ENCODE results near the gene SLC14A1. TPM values are rescaled to one million over a fixed set of nuclear protein-coding genes. Genes with fewer than 3 reads are reported as not detected.

Gene SLC14A1
- total RNA-seq, 6 experiments from 2014 or later: 0.24 to 1.3 (median 0.73) TPM

DNA sequence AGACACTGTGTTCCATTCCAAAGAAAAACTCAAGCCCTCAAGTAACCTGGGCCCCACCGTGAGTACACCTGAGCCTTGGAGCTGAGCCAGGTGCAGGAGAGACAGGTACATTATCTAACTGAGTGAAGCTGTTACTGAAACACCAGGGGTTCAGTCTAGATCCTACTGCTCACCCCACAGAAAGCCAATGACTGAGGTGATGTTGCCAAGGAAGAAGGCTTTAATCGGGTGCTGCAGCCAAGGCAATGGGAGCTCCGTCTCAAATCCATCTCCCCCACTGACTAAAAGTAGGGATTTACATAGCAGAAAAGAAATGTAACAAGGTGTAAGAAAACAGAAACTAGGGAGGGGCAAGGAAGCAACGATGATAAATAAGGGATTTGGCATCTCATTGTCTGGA lies 15.2 kb upstream of the SLC14A1 start:
- H3K4me3 Mint-ChIP-seq: no peak overlapping the region
- no peaks in the 10 kb centered on the region; the same call in 1 of the 2 replicates for H3K4me1 Mint-ChIP-seq (ENCODE audit: low read depth)
- TF ChIP-seq, protein P1, sequence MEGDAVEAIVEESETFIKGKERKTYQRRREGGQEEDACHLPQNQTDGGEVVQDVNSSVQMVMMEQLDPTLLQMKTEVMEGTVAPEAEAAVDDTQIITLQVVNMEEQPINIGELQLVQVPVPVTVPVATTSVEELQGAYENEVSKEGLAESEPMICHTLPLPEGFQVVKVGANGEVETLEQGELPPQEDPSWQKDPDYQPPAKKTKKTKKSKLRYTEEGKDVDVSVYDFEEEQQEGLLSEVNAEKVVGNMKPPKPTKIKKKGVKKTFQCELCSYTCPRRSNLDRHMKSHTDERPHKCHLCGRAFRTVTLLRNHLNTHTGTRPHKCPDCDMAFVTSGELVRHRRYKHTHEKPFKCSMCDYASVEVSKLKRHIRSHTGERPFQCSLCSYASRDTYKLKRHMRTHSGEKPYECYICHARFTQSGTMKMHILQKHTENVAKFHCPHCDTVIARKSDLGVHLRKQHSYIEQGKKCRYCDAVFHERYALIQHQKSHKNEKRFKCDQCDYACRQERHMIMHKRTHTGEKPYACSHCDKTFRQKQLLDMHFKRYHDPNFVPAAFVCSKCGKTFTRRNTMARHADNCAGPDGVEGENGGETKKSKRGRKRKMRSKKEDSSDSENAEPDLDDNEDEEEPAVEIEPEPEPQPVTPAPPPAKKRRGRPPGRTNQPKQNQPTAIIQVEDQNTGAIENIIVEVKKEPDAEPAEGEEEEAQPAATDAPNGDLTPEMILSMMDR (IDR thresholded peaks at IDR 0.05): no peak
- no peak overlapping the region for H3K27ac Mint-ChIP-seq
- H3K36me3 Mint-ChIP-seq (ENCODE audit: low read depth): peaks cover 18% of the 10 kb centered on the region
- peaks cover 15% of the 10 kb centered on the region for H3K9me3 Mint-ChIP-seq
- no peak for DNase-seq
- peaks cover 6% of the 10 kb centered on the region; the same call in 1 of the 2 replicates for H3K27me3 Mint-ChIP-seq (ENCODE audit: insufficient read depth)

DNA sequence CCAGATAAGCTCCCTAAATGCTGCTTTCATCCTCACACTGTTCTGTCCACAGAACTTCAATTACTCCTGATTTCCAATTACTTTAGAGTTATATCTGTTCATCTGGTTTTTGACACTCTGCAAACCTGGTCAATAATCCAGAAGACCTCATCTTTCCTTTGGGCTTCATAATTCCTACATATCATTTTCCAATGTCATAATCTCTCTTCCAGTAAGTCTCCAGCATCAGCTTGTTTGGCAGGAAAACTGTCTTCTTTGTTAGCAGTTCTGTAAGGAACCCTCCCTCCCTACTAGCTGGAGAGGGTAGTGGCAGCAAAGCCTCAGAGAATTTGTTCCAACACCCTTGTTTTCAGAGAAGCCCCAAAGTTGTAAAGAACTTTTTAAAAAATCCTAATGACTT lies 11.9 kb upstream of the SLC14A1 start:
- Mint-ChIP-seq H3K27me3 (ENCODE audit: insufficient read depth) (peaks cover 5% of the 10 kb centered on the region; the same call in 1 of the 2 replicates), H3K36me3 (ENCODE audit: low read depth) (peaks cover 12% of the 10 kb centered on the region), H3K9me3 (peaks cover 9% of the 10 kb centered on the region; the same call in 1 of the 2 replicates), H3K4me1 (ENCODE audit: low read depth) (peaks cover 8% of the 10 kb centered on the region; the same call in 1 of the 2 replicates), H3K4me3 (no peak overlapping the region), H3K27ac (no peak overlapping the region)
- DNase-seq: no peak
- TF ChIP-seq, protein P1 (IDR thresholded peaks at IDR 0.05): no peak

DNA sequence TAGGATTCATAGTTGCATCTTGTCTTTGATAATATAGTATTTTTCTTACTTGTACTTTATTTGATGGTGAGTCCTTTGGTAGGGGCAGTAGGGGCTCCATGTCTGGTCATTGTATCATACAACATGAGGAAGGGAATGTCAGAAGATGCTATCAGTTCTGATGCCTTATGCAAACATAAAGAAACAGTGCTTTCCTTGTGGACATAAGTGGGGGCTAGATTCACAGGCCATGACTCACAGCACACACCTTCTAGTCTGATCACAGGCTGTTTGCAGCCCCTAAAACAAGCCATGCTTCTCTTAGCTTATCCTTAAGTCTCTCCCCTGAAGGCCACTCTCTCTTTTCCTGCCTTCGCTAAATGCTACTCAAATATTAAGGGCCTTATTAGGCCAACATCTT lies 10.7 kb upstream of the SLC14A1 start:
- Mint-ChIP-seq H3K9me3 (peaks cover 9% of the 10 kb centered on the region; the same call in 1 of the 2 replicates), H3K27me3 (ENCODE audit: insufficient read depth) (peaks cover 5% of the 10 kb centered on the region; the same call in 1 of the 2 replicates), H3K4me1 (ENCODE audit: low read depth) (peaks cover 8% of the 10 kb centered on the region), H3K4me3 (no peak overlapping the region), H3K27ac (no peak overlapping the region), H3K36me3 (ENCODE audit: low read depth) (peaks cover 12% of the 10 kb centered on the region)
- DNase-seq: no peak
- TF ChIP-seq, protein P1 (IDR thresholded peaks at IDR 0.05): no peak

DNA sequence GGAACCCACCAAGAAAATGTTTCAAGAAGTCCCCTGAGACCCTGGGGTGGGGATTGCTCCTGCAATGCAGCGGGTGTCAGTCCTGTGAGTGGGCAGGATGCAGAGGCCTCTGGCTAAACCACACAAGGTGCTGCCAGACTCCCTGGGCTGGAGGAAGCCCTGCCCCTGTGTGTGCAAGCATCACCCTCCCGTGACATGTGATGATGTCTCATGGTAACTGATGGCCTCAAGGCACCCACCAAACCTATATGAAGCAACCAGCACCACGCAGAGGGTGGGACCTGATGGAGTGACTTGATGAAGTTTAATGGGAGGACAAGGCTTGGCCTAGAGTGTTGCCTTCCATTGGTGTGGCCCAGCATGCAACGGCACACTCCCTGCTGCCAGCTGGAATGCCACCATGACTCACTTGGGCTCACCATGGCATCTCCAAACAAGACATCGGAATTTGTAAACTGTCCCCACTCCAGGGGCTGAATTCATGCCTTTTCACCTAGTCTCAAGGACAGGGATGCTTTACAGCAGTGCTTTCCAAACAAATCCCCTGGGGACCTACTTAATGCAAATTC lies 8.7 kb upstream of the SLC14A1 start:
- TF ChIP-seq, protein P1 (IDR thresholded peaks at IDR 0.05): no peak
- Mint-ChIP-seq H3K4me1 (ENCODE audit: low read depth) (peaks cover 22% of the 10 kb centered on the region), H3K27ac (no peak overlapping the region), H3K27me3 (ENCODE audit: insufficient read depth) (peaks cover 1% of the 10 kb centered on the region; the same call in 1 of the 2 replicates), H3K9me3 (no peaks in the 10 kb centered on the region), H3K4me3 (no peak overlapping the region), H3K36me3 (ENCODE audit: low read depth) (no peaks in the 10 kb centered on the region)
- no peak for DNase-seq

DNA sequence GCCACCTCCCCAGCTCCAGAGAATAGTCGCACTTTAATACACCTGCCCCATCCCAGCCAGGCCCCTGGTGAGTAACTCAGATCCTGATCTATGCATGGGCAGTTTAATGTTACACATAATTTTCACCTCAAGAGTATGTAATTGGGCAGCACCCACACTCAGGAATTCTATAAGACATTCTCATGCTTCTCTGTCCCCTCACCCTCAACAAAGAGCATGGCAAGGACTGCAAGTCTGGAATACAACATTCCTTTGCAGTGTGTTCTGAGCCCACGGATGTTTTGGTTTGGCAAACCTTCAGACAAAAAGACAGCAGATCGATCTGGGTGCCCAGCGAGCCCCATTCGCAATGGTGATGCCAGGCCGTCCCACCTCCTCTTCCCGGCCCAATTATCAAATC lies 4.9 kb upstream of the SLC14A1 start:
- no peaks in the 10 kb centered on the region for H3K36me3 Mint-ChIP-seq (ENCODE audit: low read depth)
- H3K4me1 Mint-ChIP-seq (ENCODE audit: low read depth): peaks cover 33% of the 10 kb centered on the region
- no peaks in the 10 kb centered on the region for H3K9me3 Mint-ChIP-seq
- TF ChIP-seq, protein P1 (IDR thresholded peaks at IDR 0.05): no peak
- no peaks in the 10 kb centered on the region for H3K27me3 Mint-ChIP-seq (ENCODE audit: insufficient read depth)
- H3K4me3 Mint-ChIP-seq: no peak overlapping the region
- H3K27ac Mint-ChIP-seq: no peak overlapping the region; the same call in 1 of the 2 replicates
- no peak for DNase-seq
